Glomerular endothelial cell (primary cell): ENCODE results near the gene EML6. TPM values are rescaled to one million over a fixed set of nuclear protein-coding genes. Genes with fewer than 3 reads are reported as not detected.

ENCODE experiments used
- DNase-seq: peaks from one replicate; pipeline ENCODE4 v3.0.0-alpha.2; 2011; ENCODE audit warnings: low read depth, low spot score; ENCODE audit errors: extremely low read depth
- total RNA-seq: library from RNA; depleted of rRNA; stranded (reverse); fragments of >200 nt; gene quantifications from 2 replicates; pipeline ENCODE4 v1.2.3, GENCODE V29; 2015

Gene EML6
- total RNA-seq, 1 donor from 2014 or later = 0.41 TPM

DNA sequence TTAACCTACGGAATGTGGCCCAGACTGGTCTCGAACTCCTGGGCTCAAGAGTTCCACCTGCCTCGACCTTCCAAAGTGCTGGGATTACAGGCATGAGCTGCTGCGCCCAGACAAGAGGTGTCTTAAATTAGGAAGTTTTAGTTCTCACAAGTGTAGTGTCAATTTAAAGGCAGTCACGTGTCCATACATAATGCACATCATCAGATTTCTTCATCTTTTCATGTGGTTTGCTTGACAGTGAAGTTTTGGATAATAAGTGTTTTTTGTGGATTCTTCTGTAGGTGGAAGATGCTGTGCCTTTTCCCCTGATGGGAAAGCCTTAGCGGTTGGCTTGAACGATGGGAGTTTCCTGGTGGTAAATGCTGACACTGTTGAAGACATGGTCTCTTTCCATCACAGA, 179.3 kb downstream of the EML6 start:
- no peak for DNase-seq

DNA sequence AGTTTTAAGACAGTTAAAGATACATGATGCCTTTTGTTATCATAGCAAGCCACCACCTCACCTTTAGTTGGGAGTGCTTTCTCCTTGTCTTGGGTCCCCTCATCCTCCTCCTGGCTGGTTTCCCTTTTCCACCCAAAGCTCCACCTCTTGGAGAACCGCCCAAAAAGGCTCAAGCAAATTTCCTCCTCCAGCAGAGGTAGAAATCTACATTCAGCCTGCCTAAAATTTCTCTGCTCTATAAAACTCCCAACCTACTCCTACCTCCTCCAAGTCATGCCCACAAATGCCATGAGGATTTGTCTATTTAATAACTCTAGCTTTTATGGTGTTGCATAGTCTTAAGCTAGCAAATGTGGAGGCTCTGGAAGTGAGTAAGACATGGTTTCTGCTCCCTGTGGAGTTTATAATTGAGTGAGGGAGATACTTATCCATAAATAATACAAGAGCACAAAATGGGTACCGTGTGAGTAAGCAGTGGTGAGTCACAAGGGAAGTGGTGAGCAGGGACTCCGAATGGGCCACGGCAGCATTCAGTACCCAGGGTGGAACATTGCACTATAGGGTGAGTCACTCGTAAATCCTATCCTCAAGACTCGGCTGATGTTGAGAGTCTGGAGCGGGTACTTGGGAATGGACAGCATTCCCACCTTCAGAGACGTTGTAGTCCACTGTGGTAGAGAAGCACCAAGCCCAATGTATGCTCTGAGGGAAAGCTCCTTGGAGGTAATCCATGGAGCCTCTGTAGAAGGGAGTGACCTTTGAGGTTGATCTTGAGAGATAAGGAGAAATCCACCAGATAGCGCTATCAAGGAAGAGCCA, 180.5 kb downstream of the EML6 start:
- DNase-seq = peak; percentile 58

- DNase-seq = no peak
Observed at GRCh38 chr2:54904836-54905235, 181.4 kb downstream of the EML6 start.

DNA sequence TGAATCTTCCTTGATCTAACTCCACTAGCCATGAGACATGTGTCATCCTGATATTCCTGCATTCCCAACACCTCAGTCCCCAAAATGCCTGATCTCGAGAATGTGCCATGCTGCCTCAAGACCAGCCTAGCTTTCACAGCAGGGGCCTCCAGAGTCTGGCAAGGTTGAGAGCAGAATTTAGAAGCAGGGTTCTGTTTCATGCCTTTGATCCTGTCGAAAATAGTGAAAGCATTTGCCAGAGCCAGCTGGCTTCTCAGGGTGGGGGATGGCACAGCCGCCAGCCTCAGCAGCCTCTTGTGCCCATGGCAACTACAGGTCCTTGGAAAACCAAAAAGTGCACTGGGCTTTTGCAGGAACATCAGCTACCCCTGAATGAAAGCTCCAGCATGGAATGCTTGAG, 183.3 kb downstream of the EML6 start:
- no peak for DNase-seq

DNA sequence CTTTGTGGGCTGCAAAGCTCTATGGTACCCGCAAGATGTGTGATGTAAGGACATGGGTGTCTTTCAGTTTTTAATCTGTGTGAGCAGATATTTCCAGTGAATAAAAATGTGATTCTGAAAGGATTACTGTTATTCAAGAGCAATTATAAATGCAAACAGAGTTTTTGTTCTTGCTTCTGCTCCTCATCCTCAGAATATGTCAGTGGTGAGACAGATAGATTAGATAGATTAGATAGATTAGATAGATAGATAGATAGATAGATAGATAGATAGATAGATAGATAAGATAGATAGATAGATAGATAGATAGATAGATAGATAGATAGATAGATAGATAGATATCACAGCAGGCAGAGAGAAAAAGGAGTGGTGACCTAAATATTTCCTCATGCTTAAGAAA, 184.2 kb downstream of the EML6 start:
- DNase-seq = no peak

DNA sequence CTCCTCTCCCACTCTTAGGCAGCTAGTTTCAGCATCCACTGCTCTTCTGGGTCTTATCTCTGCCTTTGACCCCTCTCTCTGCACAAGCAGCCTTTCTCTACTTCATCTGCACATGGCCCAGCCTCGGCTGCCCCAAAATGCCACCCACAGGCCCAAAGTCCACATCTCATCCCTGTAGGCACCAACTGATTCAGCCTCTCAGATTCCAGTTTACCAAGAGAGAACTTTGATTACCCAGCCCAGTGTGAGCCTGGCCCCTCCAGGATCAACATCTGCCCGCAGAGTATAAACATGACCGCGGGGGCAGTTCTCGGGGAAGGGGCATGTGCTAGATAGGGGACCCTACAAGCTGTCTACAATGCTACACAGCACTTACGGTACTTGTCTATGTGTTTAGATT, 185.1 kb downstream of the EML6 start:
- no peak for DNase-seq

GRCh38 chr2:54909001-54909400, 185.5 kb downstream of the EML6 start:
- DNase-seq = no peak

DNA sequence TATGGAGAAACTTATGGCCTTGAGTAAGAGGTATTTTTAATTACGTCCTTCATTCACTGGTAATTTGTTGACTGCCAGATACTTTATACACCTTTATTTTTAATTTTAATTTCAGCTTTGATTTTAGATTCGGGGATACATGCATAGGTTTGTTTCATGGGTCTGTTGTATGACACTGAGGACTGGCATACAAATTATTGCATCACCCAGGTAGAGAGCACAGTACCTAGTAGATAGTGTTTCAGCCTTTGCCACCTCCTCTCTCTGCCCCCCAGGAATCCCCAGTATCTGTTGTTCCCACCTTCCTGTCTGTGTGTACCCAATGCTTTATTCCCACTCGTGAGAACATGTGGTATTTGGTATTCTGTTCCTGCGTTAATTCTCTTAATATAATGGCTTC, 188.8 kb downstream of the EML6 start:
- DNase-seq = no peak

DNA sequence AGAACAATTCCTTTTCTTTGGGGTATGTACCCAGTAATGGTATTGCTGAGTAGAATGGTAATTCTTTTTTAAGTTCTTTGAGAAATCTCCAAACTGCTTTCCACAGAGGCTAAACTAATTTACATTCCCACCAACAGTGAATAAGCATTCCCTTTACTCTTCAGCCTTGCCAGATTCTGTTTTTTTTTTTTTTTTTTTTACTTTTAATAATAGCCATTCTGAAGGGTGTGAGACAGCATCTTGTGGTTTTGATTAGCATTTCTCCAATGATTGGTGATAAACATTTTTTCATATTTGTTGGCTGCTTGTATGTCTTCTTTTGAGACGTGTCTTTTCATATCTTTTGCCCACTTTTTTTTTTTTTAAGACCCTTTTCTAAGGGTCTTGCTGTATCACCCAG, 189.4 kb downstream of the EML6 start:
- DNase-seq = no peak

- no peak for DNase-seq
Observed at GRCh38 chr2:54914637-54915036, 191.2 kb downstream of the EML6 start.

GRCh38 chr2:54915101-54915500, 191.6 kb downstream of the EML6 start:
- DNase-seq = no peak

DNA sequence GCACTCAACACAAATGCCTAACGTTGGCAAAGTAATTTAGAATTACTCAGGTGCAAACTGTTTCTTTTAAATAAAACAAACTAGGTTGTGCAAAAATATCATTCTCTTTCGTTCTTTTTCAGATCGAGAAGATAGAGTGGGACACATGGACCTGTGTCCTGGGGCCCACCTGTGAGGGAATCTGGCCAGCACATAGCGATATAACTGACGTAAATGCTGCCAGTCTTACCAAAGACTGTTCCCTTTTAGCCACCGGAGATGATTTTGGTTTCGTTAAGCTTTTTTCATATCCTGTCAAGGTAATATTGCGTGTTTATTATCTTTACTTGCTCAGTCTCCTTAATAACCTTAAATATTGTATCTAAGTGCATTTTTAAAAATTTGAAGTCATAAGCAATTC, 193.2 kb downstream of the EML6 start:
- DNase-seq = no peak

GRCh38 chr2:54918647-54919280, 195.3 kb downstream of the EML6 start:
- no peak for DNase-seq

- no peak for DNase-seq
Observed at GRCh38 chr2:54920660-54921059, 197.2 kb downstream of the EML6 start.

GRCh38 chr2:54924121-54924520, 200.7 kb downstream of the EML6 start:
- no peak for DNase-seq

DNA sequence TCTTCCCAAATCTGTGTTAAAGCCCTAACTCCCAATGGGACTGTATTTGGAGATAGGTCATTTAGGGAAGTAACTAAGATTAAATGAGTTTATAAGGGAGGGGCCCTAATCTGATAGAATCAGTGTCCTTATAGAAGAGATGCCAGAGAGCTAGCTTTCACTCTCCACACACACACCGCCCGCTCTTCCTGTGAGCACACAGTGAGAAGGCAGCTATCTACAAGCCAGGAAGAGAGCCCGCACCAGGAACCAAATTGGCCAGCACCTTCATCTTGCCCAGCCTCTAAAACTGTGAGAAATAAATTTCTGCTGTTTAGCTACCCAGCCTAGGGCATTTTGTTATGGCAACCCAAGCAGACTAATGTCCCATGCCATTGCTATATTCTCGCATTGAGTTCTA, 201.6 kb downstream of the EML6 start:
- DNase-seq = no peak

DNA sequence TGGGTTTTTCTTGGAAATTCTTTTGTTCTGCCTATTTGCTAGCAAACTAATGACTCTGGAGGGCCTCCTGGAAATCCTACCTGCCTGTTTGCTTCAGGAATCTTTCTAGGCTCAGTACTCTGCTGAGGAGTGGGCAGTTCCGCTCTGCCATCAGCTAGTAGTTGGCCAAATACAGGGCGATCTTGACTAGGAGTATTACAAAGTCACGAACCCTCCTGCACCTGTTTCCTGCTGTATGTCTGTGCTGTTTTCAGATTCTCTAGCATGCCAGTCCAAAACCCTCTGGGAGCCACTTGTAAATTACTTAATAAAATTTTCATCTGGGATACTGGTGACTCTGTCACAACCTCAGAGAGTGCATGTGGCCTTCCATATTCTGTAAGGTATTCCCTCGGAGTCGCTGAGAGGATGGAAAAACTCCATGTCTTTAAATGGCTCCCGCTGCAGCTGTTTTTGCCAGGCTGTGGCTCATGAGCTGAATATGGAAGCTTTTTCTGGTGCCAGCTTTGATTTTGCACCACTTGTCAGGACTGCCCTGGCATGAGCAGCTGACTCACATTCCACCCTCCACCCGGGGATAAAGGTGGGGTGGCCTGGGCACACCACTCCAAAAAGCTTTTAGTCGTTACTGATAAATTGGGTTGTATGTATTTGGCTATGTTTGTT, 203.8 kb downstream of the EML6 start:
- DNase-seq = no peak

GRCh38 chr2:54927751-54928615, 204.5 kb downstream of the EML6 start:
- no peak for DNase-seq

- DNase-seq = no peak
Observed at GRCh38 chr2:54928719-54929118, 205.3 kb downstream of the EML6 start.

DNA sequence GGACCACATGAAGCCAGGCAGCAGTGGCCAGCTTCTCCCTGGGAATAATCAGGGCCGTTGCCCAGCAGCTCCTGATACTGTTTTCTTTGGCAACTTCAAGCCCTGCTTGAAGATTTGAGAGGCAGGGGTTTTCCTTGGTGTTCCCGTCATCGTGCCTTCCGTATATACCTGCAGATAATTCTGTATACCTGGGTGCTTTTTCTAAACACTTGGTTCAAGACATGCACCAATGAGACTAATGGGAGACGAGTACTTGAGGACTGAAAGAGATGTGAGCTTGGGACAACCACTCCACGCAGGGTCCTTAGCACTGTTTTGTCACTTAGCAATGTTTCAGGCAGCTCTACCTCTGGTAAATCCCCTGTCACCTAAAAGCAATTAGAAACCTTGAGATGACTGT, 208.0 kb downstream of the EML6 start:
- DNase-seq = no peak

DNA sequence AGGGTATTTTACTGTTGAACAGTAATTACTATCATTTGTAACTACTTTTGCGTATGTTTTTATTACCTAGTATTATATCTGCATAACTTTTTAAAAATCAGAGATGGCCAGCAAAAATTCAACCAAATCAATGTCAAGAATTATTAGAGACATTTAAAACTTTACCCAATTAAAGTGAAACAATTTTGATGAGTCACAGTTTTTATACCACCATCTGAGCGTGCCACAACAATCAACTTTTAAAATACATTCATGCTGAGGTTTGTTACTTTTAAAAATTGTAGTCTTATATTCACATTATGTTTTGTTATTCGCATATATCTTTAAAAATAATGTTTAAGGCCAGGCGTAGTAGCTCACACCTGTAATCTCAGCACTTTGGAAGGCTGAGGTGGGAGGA, 211.9 kb downstream of the EML6 start:
- DNase-seq = no peak
